ENCODE data around the gene SLC35F3. TPM values are rescaled to one million over a fixed set of nuclear protein-coding genes. Genes with fewer than 3 reads are reported as not detected.

SLC35F3 gene
- total RNA-seq, 1 experiment from 2014 or later = 0.94 TPM

GRCh38 chr1:234206651-234207284 is 302.3 kb downstream of the SLC35F3 start (continued):
- TF ChIP-seq ZNF423 (CRISPR knock-in tag; IDR thresholded peaks at IDR 0.05) = no peak
- no peak for TF ChIP-seq TCF7 (CRISPR knock-in tag; IDR thresholded peaks at IDR 0.05; ENCODE audit: low read depth)
- no peak for TF ChIP-seq KAT7 (CRISPR knock-in tag; IDR thresholded peaks at IDR 0.05; ENCODE audit: borderline replicate concordance)
- TF ChIP-seq IRF2 (CRISPR knock-in tag; IDR thresholded peaks at IDR 0.05; ENCODE audit: borderline replicate concordance, low read depth) = no peak

DNA sequence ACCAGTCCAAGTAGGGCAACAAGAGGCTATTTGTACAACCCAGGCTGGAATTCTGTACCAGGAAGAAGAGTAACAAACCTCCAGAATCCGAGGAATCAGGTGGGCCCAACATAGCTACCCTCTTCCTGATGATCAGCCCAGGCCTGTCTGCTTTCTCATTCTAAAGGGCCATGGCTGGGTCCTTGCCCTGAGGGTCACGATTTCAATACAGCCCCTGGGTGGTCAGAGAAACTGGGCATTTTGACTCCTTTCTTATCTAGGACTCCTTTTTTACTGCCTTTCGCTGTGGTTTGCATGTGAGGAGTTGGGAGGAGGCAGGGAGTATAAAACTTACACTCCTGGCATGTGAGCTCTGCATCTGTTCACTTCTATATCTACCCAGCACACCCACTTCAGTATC is 303.9 kb downstream of the SLC35F3 start:
- TF ChIP-seq SMAD3 (CRISPR knock-in tag; IDR thresholded peaks at IDR 0.05; ENCODE audit: borderline replicate concordance) = no peak
- TF ChIP-seq ZNF219 (CRISPR knock-in tag; IDR thresholded peaks at IDR 0.05; ENCODE audit: borderline replicate concordance) = no peak
- no peak for TF ChIP-seq ZNF671 (CRISPR knock-in tag; IDR thresholded peaks at IDR 0.05)
- TF ChIP-seq, protein P1, sequence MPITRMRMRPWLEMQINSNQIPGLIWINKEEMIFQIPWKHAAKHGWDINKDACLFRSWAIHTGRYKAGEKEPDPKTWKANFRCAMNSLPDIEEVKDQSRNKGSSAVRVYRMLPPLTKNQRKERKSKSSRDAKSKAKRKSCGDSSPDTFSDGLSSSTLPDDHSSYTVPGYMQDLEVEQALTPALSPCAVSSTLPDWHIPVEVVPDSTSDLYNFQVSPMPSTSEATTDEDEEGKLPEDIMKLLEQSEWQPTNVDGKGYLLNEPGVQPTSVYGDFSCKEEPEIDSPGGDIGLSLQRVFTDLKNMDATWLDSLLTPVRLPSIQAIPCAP (CRISPR knock-in tag; IDR thresholded peaks at IDR 0.05) = no peak
- no peak for TF ChIP-seq ZBTB21 (CRISPR knock-in tag; IDR thresholded peaks at IDR 0.05; ENCODE audit: borderline replicate concordance)
- TF ChIP-seq, protein P2, sequence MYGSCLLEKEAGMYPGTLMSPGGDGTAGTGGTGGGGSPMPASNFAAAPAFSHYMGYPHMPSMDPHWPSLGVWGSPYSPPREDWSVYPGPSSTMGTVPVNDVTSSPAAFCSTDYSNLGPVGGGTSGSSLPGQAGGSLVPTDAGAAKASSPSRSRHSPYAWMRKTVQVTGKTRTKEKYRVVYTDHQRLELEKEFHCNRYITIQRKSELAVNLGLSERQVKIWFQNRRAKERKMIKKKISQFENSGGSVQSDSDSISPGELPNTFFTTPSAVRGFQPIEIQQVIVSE (CRISPR knock-in tag; IDR thresholded peaks at IDR 0.05; ENCODE audit: borderline replicate concordance) = no peak
- no peak for TF ChIP-seq E2F1 (CRISPR knock-in tag; IDR thresholded peaks at IDR 0.05)
- no peak for TF ChIP-seq ATF6 (CRISPR knock-in tag; IDR thresholded peaks at IDR 0.05)
- TF ChIP-seq NR2C2 (CRISPR knock-in tag; IDR thresholded peaks at IDR 0.05) = no peak
- TF ChIP-seq, protein P3, sequence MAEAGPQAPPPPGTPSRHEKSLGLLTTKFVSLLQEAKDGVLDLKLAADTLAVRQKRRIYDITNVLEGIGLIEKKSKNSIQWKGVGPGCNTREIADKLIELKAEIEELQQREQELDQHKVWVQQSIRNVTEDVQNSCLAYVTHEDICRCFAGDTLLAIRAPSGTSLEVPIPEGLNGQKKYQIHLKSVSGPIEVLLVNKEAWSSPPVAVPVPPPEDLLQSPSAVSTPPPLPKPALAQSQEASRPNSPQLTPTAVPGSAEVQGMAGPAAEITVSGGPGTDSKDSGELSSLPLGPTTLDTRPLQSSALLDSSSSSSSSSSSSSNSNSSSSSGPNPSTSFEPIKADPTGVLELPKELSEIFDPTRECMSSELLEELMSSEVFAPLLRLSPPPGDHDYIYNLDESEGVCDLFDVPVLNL (CRISPR knock-in tag; IDR thresholded peaks at IDR 0.05; ENCODE audit: borderline replicate concordance, low read depth) = no peak
- TF ChIP-seq ELF4 (CRISPR knock-in tag; IDR thresholded peaks at IDR 0.05; ENCODE audit: low read depth) = no peak
- TF ChIP-seq OVOL2 (CRISPR knock-in tag; IDR thresholded peaks at IDR 0.05; ENCODE audit: borderline replicate concordance) = no peak
- TF ChIP-seq, protein P4, sequence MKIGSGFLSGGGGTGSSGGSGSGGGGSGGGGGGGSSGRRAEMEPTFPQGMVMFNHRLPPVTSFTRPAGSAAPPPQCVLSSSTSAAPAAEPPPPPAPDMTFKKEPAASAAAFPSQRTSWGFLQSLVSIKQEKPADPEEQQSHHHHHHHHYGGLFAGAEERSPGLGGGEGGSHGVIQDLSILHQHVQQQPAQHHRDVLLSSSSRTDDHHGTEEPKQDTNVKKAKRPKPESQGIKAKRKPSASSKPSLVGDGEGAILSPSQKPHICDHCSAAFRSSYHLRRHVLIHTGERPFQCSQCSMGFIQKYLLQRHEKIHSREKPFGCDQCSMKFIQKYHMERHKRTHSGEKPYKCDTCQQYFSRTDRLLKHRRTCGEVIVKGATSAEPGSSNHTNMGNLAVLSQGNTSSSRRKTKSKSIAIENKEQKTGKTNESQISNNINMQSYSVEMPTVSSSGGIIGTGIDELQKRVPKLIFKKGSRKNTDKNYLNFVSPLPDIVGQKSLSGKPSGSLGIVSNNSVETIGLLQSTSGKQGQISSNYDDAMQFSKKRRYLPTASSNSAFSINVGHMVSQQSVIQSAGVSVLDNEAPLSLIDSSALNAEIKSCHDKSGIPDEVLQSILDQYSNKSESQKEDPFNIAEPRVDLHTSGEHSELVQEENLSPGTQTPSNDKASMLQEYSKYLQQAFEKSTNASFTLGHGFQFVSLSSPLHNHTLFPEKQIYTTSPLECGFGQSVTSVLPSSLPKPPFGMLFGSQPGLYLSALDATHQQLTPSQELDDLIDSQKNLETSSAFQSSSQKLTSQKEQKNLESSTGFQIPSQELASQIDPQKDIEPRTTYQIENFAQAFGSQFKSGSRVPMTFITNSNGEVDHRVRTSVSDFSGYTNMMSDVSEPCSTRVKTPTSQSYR (CRISPR knock-in tag; IDR thresholded peaks at IDR 0.05) = no peak
- TF ChIP-seq ESRRA (CRISPR knock-in tag; IDR thresholded peaks at IDR 0.05; ENCODE audit: borderline replicate concordance) = no peak
- TF ChIP-seq GABPB1 (CRISPR knock-in tag; IDR thresholded peaks at IDR 0.05) = no peak
- TF ChIP-seq ZNF138 (CRISPR knock-in tag; conservative IDR thresholded peaks at IDR 0.05) = no peak
- TF ChIP-seq ZNF512 (CRISPR knock-in tag; IDR thresholded peaks at IDR 0.05; ENCODE audit: borderline replicate concordance) = no peak
- TF ChIP-seq GRHL2 (CRISPR knock-in tag; IDR thresholded peaks at IDR 0.05; ENCODE audit: insufficient replicate concordance, severe bottlenecking) = no peak
- Mint-ChIP-seq H3K36me3 (peaks cover 11% of the 10 kb centered on the region), H3K9me3 (peaks cover 26% of the 10 kb centered on the region), H3K4me1 (peaks cover 3% of the 10 kb centered on the region), H3K27me3 (ENCODE audit: low read depth) (peaks cover 9% of the 10 kb centered on the region), H3K4me3 (no peak overlapping the region), H3K27ac (no peak overlapping the region)
- no peak for DNase-seq (ENCODE audit: low spot score)
- CTCF ChIA-PET = no interaction called here
- no peak for ATAC-seq
- POLR2A ChIA-PET = no interaction called here
